ENCODE measurements around the gene SARS2. TPM values are rescaled to one million over a fixed set of nuclear protein-coding genes. Genes with fewer than 3 reads are reported as not detected.

The SARS2 gene, protein sequence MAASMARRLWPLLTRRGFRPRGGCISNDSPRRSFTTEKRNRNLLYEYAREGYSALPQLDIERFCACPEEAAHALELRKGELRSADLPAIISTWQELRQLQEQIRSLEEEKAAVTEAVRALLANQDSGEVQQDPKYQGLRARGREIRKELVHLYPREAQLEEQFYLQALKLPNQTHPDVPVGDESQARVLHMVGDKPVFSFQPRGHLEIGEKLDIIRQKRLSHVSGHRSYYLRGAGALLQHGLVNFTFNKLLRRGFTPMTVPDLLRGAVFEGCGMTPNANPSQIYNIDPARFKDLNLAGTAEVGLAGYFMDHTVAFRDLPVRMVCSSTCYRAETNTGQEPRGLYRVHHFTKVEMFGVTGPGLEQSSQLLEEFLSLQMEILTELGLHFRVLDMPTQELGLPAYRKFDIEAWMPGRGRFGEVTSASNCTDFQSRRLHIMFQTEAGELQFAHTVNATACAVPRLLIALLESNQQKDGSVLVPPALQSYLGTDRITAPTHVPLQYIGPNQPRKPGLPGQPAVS
- 10 to 100 TPM; 26.6 to 52.0 (median 37.8) TPM for total RNA-seq

DNA sequence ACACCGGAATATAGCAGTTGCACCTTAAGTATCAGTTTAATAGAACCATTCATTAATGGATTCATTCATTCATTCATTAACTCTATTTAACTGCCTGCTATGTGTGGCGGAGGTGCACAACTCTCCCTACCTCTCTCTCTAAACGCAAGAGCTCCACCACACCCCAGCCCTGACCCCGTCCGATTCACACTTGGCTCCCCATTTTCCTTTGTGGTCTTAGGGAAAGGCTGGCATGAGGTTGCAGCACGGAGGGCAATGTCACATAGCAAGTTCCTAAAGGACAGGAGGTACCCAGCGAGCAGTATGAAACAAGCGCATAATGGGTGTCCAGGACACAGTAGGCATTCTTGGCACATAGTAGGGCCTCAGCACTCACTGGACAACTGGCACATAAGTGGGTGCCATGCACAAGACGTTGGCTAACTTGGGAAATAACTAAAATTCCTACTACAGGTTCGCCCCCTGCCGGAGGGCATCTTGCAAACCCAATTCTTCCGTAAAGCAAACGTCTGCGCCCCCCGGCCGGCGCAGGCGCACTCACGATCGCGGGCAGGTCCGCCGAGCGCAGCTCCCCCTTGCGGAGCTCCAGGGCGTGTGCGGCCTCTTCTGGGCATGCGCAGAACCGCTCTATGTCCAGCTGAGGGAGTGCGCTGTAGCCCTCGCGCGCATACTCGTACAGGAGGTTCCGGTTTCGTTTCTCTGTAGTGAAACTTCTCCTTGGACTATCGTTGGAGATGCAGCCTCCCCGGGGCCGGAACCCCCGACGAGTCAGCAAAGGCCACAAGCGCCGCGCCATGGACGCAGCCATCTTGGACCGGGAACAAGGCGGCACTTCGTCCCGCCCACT lies at the start of gene SARS2:
TSS of gene SARS2 (minus strand) at position 835 of the 847 bp plus-strand sequence. CDS start at position 808, 27 bp downstream.
- Histone ChIP-seq H3K4me3 (replicated peaks in 1 of 3) (peak within 1 kb of the TSS; percentile 9 to 68 (median 42)), H3K9me3 (no peaks in the 10 kb centered on the region), H3K27ac (peak within 1 kb of the TSS; percentile 59 to 86 (median 76)), H3K4me1 (peaks cover 0 to 17% of the 10 kb centered on the region in 2 donors), H3K27me3 (no peaks in the 10 kb centered on the region), H3K36me3 (peaks cover 0 to 7% of the 10 kb centered on the region in 2 donors)
- intact Hi-C loops (cut with DNase I): loop anchor here (10.0 kb wide), 2 partner anchors 295 to 525 kb away; partner anchors contain the start of gene FAM98C
- TF ChIP-seq, protein P1, sequence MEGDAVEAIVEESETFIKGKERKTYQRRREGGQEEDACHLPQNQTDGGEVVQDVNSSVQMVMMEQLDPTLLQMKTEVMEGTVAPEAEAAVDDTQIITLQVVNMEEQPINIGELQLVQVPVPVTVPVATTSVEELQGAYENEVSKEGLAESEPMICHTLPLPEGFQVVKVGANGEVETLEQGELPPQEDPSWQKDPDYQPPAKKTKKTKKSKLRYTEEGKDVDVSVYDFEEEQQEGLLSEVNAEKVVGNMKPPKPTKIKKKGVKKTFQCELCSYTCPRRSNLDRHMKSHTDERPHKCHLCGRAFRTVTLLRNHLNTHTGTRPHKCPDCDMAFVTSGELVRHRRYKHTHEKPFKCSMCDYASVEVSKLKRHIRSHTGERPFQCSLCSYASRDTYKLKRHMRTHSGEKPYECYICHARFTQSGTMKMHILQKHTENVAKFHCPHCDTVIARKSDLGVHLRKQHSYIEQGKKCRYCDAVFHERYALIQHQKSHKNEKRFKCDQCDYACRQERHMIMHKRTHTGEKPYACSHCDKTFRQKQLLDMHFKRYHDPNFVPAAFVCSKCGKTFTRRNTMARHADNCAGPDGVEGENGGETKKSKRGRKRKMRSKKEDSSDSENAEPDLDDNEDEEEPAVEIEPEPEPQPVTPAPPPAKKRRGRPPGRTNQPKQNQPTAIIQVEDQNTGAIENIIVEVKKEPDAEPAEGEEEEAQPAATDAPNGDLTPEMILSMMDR (IDR thresholded peaks at IDR 0.05): peak; percentile 85 to 99 (median 98)
- peak in 1 of 2 donors; percentile 51 for TF ChIP-seq POLR2A (IDR thresholded peaks at IDR 0.05)
- WGBS, 2 donors: 2 to 8% methylated on average over 23 to 47 of the region's 49 CpGs
- peak; percentile 94 for DNase-seq

DNA sequence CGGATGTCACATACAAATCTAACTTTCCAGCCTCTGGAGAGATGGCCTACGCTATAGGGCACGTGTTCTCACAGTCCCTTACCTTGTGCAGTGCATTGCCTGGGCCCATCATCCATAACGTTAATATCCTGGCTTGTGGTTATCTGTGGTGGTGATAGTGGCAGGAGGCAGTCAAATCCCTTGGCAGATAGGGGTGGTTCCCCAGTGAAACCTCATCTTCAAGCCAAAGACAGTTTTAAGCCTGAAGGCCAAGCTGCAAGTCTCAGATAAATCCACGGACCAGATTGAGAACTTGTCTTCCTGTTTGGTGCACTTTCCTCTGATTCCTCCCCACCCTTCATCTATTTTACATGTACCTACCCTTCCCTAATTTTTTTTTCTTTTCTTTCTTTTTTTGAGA lies 49.2 kb upstream of the SARS2 start:
- 81 to 87% methylated on average over 5 of the region's 5 CpGs for WGBS, 2 donors
- Histone ChIP-seq H3K27me3 (peaks cover 5% of the 10 kb centered on the region), H3K36me3 (no peaks in the 10 kb centered on the region), H3K4me3 (replicated peaks in 1 of 3) (no peak overlapping the region), H3K9me3 (no peaks in the 10 kb centered on the region), H3K27ac (no peak overlapping the region), H3K4me1 (peaks cover 0 to 7% of the 10 kb centered on the region in 2 donors)
- TF ChIP-seq, protein P1 (IDR thresholded peaks at IDR 0.05): no peak
- no peak for TF ChIP-seq POLR2A (IDR thresholded peaks at IDR 0.05)
- intact Hi-C loops (cut with DNase I): no loop called here
- DNase-seq: no peak

DNA sequence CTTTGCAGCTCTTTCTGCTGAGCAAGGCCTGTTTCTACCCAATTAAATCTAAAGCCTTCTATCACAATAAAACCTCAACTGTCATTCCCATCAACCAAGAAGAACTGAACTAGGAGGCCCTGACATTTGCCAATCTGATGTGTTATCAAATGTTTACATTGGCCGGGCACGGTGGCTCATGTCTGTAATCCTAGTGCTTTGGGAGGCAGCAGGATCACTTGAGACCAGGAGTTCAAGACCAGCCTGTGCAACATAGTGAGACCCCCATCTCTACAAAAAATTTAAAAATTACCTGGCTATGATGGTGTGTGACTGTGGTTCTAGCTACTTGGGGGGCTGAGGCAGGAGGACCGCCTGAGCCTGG lies 47.7 kb upstream of the SARS2 start:
- DNase-seq: no peak
- intact Hi-C loops (cut with DNase I): no loop called here
- Histone ChIP-seq H3K4me1 (peaks cover 0 to 7% of the 10 kb centered on the region in 2 donors), H3K36me3 (no peaks in the 10 kb centered on the region), H3K9me3 (no peaks in the 10 kb centered on the region), H3K4me3 (replicated peaks in 1 of 3) (no peak overlapping the region), H3K27me3 (peaks cover 5% of the 10 kb centered on the region), H3K27ac (no peak overlapping the region)
- WGBS, 2 donors: 79 to 93% methylated on average over 3 of the region's 3 CpGs
- no peak for TF ChIP-seq POLR2A (IDR thresholded peaks at IDR 0.05)
- TF ChIP-seq, protein P1 (IDR thresholded peaks at IDR 0.05): no peak

DNA sequence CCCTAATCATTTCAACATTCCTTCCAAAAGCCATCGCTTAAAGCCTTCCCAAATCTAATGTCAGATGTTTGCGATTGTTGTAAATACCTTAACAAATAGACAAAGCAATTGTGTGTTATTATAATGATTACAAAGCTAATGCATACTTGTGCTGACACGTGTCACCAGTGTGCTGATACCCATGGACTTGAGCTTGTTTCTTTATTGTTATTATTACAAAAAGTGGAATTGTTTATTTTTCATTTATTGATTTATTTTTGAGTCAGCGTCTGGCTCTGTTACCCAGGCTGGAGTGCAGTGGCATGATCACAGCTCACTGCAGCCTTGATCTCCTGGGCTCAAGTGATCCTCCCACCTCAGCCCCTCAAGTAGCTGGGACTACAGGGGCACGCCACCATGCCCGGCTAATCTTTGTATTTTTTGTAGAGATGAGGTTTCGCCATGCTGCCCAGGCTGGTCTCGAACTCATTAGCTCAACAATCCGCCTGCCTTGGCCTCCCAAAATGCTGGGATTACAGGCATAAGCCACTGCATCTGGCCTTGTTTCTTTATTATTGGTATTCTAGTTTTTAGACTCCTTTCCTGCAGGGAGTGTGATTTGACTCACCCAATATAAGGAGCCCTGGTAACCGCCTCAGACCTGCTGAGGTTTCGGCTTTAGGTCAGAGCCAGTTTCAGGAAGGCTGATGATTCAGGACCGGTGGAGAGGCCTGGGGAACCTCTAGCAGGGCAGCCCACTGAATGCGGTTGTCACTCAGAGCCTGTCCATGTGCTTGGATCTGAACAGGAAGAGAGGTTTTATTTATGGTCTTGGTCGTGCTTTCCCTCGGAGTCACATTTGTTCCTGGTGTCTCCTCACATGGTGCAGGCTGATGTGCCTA lies 47.1 kb upstream of the SARS2 start:
- no peak for TF ChIP-seq POLR2A (IDR thresholded peaks at IDR 0.05)
- TF ChIP-seq, protein P1 (IDR thresholded peaks at IDR 0.05): no peak
- no peak for DNase-seq
- intact Hi-C loops (cut with DNase I): no loop called here

More for the DNA sequence above, 47.1 kb upstream of the SARS2 start:
- 79 to 92% methylated on average over 13 to 15 of the region's 15 CpGs for WGBS, 2 donors
- Histone ChIP-seq H3K4me1 (peaks cover 0 to 7% of the 10 kb centered on the region in 2 donors), H3K36me3 (no peaks in the 10 kb centered on the region), H3K27me3 (peaks cover 5% of the 10 kb centered on the region), H3K27ac (no peak overlapping the region), H3K4me3 (replicated peaks in 1 of 3) (no peak overlapping the region), H3K9me3 (no peaks in the 10 kb centered on the region)
